A549 (cell line): Measurements from ENCODE around the gene ZFYVE28.

Experiments used
- CHD2 ChIP-seq: fragments of 150-350 bp; IDR thresholded peaks from 2 replicates; pipeline ENCODE4 v1.6.1; 2014; ENCODE audit warnings: low read length; ENCODE audit not compliant: partially characterized antibody
- GATA3 ChIP-seq: IDR thresholded peaks from 2 replicates; pipeline ENCODE4 v1.6.1; 2012; ENCODE audit warnings: borderline replicate concordance
- RAD21 ChIP-seq, 2 experiments: fragments of >200 bp in 1 of 2; sonication (Bioruptor Twin) in 1 of 2; formaldehyde crosslinking in 1 of 2; IDR thresholded peaks in 1 of 2; conservative IDR thresholded peaks in 1 of 2; 2 replicates in 1 of 2; 3 replicates in 1 of 2; pipeline ENCODE4 v1.6.1; 2012 to 2018; ENCODE audit warnings: inconsistent platforms in 1 of 2
- RARB ChIP-seq: fragments of 250-450 bp; sonication (Bioruptor Pico); IDR thresholded peaks from 2 replicates; pipeline ENCODE4 v1.8.0; 2021; ENCODE audit warnings: mild to moderate bottlenecking, moderate library complexity
- RFX5 ChIP-seq: fragments of 450-650 bp; IDR thresholded peaks from 2 replicates; pipeline ENCODE4 v1.7.1; 2014; ENCODE audit warnings: antibody characterized with exemption, mild to moderate bottlenecking, moderate library complexity
- TF ChIP-seq, protein P1 (sequence below): fragments of >200 bp; sonication (Bioruptor Twin); formaldehyde crosslinking; IDR thresholded peaks from 3 replicates; pipeline ENCODE4 v1.5.1; 2016

DNA sequence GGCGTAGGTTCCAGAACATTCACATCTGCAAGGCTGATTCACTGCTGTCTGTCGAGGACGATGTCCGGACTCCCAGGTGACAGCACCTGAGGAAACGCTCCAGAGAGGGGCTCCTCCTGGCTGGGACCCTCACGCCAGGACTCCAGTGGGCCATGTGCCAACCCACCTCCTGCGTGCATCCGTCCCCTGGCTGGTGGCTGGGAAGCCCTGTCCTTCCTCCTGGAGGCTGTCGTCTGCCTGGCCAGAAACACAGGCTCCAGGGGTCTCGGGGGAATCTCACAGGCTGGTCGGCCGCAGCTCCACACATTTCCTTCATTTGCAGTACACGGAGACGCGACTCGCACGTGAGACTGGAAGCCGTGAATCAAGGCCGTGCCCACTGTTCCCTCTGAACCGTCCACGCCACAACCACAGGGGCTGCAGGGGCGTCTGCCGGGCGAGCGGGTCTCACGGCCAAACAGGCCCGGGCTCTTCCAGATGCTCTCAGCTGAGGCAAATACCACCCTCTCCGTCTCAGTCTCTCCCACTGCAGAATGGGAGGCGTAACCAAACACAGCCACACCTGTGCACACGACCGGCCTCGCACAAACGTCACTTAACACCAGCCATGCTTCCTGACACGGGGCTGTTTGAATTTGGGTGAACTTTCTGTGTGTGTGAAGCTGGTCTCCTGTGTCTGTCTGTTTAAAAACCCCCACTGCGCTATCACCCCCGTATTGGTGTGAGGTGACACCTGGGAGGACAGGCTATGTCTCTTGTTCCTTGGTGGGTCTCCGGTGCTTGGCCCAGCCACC, 117.8 kb downstream of the ZFYVE28 start:
- TF ChIP-seq, protein P1, sequence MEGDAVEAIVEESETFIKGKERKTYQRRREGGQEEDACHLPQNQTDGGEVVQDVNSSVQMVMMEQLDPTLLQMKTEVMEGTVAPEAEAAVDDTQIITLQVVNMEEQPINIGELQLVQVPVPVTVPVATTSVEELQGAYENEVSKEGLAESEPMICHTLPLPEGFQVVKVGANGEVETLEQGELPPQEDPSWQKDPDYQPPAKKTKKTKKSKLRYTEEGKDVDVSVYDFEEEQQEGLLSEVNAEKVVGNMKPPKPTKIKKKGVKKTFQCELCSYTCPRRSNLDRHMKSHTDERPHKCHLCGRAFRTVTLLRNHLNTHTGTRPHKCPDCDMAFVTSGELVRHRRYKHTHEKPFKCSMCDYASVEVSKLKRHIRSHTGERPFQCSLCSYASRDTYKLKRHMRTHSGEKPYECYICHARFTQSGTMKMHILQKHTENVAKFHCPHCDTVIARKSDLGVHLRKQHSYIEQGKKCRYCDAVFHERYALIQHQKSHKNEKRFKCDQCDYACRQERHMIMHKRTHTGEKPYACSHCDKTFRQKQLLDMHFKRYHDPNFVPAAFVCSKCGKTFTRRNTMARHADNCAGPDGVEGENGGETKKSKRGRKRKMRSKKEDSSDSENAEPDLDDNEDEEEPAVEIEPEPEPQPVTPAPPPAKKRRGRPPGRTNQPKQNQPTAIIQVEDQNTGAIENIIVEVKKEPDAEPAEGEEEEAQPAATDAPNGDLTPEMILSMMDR = no peak
- no peak for TF ChIP-seq RAD21 (conservative IDR thresholded peaks at IDR 0.05 in 1 of 2, IDR thresholded peaks at IDR 0.05 in 1 of 2)
- TF ChIP-seq CHD2 = no peak
- no peak for TF ChIP-seq RFX5
- no peak for TF ChIP-seq GATA3
- TF ChIP-seq RARB = no peak
